WI38 (cell line): ENCODE data around the gene MRPS27.

Experiments
- H3K4me3 ChIP-seq: 2 replicates; pipeline ENCODE4 v1.5.1; 2011; ENCODE audit warnings: low read depth, mild to moderate bottlenecking, control low read depth, low read length
- TF ChIP-seq, protein P1 (sequence below): IDR thresholded peaks from 2 replicates; pipeline ENCODE4 v1.5.1; 2012; ENCODE audit warnings: low read depth, mild to moderate bottlenecking, control low read depth, low read length

MRPS27 gene

DNA sequence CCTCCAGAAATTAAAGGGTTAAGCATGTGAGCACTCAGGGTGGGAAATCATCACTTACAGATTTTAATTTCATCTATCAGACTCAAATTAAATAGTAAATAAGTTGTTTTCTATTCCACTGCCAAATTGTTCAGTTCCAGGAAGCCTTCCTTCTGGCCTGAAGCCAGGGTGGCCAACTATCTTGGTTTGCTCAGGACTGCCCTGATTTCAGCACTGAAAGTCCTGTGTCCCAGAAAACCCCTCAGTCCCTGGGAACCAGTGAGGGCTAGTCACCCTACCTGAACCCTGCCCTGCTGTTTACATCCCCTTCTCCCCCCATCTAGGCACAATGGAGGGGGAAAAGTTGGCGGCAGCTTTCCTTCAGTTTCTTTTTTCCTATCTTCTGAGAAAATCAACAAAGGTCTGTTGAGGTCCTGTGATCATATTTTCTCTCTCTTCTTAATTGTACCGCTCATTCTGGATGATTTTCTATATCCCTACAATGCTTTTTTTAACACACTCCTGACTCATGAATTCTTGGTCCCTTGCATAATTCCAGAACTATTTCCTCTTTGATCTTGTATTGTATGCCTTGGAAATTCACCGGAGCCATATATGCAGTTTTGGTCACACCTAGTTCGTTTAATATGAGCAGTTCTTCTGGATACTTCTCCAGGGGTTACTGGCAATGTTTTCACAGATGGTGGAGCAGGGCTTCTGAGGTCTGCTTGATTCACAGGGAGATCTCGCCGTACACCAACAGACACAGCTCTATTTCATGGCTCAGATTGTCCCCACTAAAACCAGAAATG, 109.0 kb downstream of the MRPS27 start:
- peak overlapping the region; percentile 26 for H3K4me3 ChIP-seq
- TF ChIP-seq, protein P1, sequence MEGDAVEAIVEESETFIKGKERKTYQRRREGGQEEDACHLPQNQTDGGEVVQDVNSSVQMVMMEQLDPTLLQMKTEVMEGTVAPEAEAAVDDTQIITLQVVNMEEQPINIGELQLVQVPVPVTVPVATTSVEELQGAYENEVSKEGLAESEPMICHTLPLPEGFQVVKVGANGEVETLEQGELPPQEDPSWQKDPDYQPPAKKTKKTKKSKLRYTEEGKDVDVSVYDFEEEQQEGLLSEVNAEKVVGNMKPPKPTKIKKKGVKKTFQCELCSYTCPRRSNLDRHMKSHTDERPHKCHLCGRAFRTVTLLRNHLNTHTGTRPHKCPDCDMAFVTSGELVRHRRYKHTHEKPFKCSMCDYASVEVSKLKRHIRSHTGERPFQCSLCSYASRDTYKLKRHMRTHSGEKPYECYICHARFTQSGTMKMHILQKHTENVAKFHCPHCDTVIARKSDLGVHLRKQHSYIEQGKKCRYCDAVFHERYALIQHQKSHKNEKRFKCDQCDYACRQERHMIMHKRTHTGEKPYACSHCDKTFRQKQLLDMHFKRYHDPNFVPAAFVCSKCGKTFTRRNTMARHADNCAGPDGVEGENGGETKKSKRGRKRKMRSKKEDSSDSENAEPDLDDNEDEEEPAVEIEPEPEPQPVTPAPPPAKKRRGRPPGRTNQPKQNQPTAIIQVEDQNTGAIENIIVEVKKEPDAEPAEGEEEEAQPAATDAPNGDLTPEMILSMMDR, result no peak

DNA sequence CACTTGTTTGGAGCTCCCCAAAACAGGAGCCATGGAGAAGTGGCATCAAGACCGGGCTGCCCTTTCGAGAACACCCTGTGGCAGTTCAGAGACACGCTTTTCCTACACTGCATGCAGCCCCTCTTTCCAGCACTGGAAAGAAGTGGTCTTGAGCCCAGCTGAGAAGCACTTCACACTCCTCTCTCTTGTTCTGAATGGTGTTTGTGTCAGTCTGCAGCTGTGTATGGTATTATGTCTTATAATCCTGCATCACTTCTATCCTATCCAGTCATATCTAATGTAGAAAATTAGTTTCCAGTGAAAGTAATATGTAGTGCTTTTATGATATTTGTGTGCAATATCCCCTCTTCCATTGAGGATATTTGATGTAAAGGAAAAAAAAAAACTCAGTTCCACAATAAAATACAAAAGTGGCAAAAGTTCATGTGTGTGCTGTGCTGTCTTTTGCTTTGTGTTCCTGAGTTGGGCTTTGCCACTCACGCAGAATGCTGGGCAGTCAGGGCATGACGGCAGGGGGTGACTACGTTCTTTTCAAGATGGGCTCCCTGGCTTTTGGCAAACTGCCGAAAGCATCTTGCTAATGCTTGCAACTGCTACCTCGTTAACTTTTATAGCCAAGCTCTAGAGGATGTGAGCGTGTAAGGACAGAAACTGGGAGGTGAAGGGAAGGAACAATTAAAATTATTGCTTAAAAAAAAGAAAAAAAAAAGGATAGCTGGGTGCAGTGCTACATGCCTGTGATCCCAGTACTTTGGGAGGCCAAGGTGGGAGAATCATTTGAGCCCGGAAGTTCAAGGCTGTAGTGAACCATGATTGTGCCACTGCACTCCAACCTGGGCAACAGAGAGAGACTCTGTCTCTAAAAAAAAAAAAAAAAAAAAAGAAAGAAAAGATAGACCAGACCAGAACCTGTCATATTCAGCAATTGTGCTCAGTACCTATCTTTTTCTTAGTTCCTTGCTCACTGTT, 110.6 kb downstream of the MRPS27 start:
- TF ChIP-seq, protein P1, result no peak
- H3K4me3 ChIP-seq, result no peak overlapping the region

DNA sequence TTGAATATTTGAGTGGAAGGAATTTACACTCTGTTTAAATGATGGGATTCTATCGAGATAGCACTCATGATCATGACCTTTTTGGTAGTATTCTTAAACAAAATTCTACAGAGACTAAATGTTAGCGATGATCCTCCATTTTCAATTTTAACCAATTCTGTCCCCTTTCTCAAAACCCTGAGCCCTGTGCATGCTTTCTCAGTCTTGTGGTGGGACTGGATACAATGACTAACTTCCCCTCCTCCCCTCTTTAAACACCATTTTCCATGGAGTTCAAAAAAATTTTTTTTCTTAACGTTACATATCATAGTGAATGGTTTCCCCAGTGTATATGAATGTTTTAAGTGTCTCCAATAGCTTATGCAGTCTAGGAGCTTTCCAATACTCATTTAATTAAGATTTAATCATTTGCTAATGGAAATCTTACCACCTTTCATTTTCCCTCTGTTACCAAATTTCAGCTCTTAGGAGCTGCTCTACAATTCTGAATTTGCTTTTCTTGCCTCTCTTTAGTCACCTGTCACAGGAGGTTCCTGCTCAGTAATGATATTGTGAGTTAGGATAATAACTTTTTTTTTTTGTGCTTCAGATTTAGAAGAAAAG, 111.6 kb downstream of the MRPS27 start:
- H3K4me3 ChIP-seq, result no peak overlapping the region
- TF ChIP-seq, protein P1, result no peak

DNA sequence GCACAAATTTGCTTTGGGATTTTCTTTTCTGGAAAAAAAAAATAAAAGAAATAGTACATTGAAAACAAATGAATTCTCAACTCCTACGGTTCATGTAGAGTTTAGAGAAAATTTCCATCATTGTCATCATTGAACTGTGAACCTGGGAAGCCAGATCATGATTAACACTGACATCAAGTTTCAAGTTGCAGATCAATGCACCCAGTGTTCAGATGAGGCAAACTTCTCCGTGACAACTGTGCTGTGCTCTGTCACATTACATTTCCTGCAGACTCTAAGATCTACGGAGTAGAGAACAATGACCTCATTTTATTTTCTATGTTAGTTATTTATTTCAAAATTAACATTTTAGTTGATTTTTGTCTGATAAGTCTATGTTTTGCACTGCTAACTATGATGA, 113.0 kb downstream of the MRPS27 start:
- H3K4me3 ChIP-seq, result no peak overlapping the region
- TF ChIP-seq, protein P1, result no peak

DNA sequence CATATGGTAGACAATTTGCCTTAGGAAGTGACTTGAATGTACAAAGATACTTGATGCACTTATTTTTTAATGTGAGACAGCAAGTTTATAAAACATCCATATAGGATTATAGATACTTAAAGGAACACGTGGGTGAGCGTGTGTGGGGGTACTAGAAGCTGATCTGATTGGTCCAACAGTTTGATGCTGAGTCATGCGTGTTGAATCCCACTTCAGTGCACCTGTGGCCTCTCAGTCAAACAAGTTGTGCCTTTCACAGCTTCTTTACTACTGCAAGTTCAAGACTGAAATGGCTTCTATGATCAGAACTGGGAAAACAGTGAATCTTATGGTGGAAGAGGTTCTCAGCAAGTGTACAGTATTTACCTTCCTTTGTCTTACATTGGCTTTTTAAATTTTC, 113.9 kb downstream of the MRPS27 start:
- H3K4me3 ChIP-seq, result no peak overlapping the region
- TF ChIP-seq, protein P1, result no peak

DNA sequence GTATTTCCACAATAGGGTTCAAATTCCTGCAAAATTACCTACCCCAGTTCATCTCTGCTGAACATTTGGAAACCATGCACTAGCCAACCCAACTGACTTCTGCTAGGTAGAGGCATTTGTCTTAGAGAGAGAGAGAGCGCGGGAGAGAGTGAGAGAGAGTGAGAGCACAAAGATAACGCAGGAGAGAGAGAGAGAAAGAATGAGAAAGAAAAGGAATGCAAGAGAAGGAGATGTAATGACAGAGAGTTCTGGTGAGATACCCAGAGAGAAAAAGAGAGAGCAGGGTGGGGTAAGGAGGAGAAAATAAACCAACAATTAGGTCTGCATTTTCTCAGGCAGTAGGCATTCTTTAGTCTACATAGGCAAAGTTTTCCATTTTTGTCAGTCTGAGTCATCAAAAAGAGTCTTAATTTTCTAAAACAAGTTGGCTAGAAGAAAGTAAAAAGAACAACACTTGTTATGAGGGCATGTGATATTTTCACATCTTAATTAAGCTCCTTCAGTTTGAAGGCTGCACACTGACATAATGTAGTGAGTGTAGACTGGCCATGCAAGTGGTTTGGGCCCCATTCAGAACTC, 114.5 kb downstream of the MRPS27 start:
- no peak overlapping the region for H3K4me3 ChIP-seq
- TF ChIP-seq, protein P1, result no peak
